GM12878 (cell line): Measurements from ENCODE around the gene BEST4. TPM values are rescaled to one million over a fixed set of nuclear protein-coding genes. Genes with fewer than 3 reads are reported as not detected.
"Not testable (repeated sequence)": the region's sequence is repeated elsewhere in the genome, so short reads cannot be mapped to it uniquely, and the experiment has no call there.

Experiments used
- ATAC-seq: fragments of 200-7000 bp; cut with Tn5 transposase; 3 replicates; pipeline ENCODE4 v1.9.1; 2020; ENCODE audit warnings: mild to moderate bottlenecking, moderate library complexity
- BruUV-seq: library from RNA; stranded (reverse); fragments of 400-500 nt; replicated peaks from 2 replicates; lab custom pipeline; 2021; lab: Mats Ljungman, UMichigan
- CTCF ChIA-PET: fragments of 300-600 bp; sonication (Branson Sonifier 250); formaldehyde crosslinking; extraction: SDS; loops from one replicate; lab custom pipeline; 2021; ENCODE audit warnings: inconsistent platforms; lab: Yijun Ruan, JAX
- POLR2A ChIA-PET: fragments of 350-600 bp; formaldehyde crosslinking; extraction: SDS; loops from one replicate; lab custom pipeline; 2021; ENCODE audit warnings: inconsistent platforms; lab: Charles Lee
- RAD21 ChIA-PET: fragments of 300-600 bp; sonication (Branson Sonifier 250); formaldehyde crosslinking; loops from one replicate; lab custom pipeline; 2023; ENCODE audit warnings: antibody characterized with exemption; ENCODE audit not compliant: unreplicated experiment; lab: Charles Lee
- SMC1A ChIA-PET: fragments of 300-600 bp; sonication (Branson Sonifier 250); formaldehyde crosslinking; loops from one replicate; lab custom pipeline; 2023; ENCODE audit not compliant: unreplicated experiment, uncharacterized antibody; lab: Charles Lee
- DNase-seq: peaks from one replicate; pipeline ENCODE4 v3.0.0-alpha.2; 2011; ENCODE audit warnings: low read depth, low spot score
- FAIRE-seq: peaks from 3 replicates; lab custom pipeline; 2011; peaks lifted over from hg19 to GRCh38; lab: Jason Lieb, UNC
- H2AFZ ChIP-seq: 2 replicates; pipeline ENCODE4 v1.6.0; 2011; ENCODE audit warnings: low read depth, low read length, control low read depth; ENCODE audit not compliant: control insufficient read depth
- H3K27ac ChIP-seq: 2 replicates; pipeline ENCODE4 v1.5.1; 2011; ENCODE audit warnings: control low read depth; ENCODE audit not compliant: control insufficient read depth, insufficient read depth
- H3K27me3 ChIP-seq, 2 experiments: replicated peaks in 1 of 2; 2 replicates each; pipeline versions ENCODE4 v1.6.0 to v1.6.1; 2011; ENCODE audit warnings: low read length in 1 of 2; ENCODE audit not compliant: control insufficient read depth in 2 of 2, insufficient read depth in 2 of 2
- H3K36me3 ChIP-seq, 2 experiments: 2 replicates each; pipeline ENCODE4 v1.5.1; 2011; ENCODE audit warnings: low read length in 1 of 2; ENCODE audit not compliant: control insufficient read depth in 2 of 2, insufficient read depth in 2 of 2
- H3K4me1 ChIP-seq: 2 replicates; pipeline ENCODE4 v1.6.1; 2011; ENCODE audit warnings: mild to moderate bottlenecking, low read length, moderate library complexity, mixed read lengths; ENCODE audit not compliant: control insufficient read depth, insufficient read depth
- H3K4me2 ChIP-seq: 2 replicates; pipeline ENCODE4 v1.6.0; 2011; ENCODE audit warnings: control low read depth; ENCODE audit not compliant: control insufficient read depth, insufficient read depth
- H3K4me3 ChIP-seq: fragments of 200-600 bp; sonication (generic); 2 replicates; pipeline ENCODE4 v1.5.1; 2016
- H3K79me2 ChIP-seq: 2 replicates; pipeline ENCODE4 v1.6.0; 2011; ENCODE audit warnings: low read length; ENCODE audit not compliant: control insufficient read depth, insufficient read depth
- H3K9ac ChIP-seq: 2 replicates; pipeline ENCODE4 v1.8.0; 2011; ENCODE audit warnings: low read length, control low read depth, mixed read lengths; ENCODE audit not compliant: control insufficient read depth, insufficient read depth
- H3K9me3 ChIP-seq: replicated peaks from 3 replicates; pipeline ENCODE4 v1.5.1; 2011; ENCODE audit warnings: mild to moderate bottlenecking, low read length; ENCODE audit not compliant: control insufficient read depth, insufficient read depth
- H4K20me1 ChIP-seq: 2 replicates; pipeline ENCODE4 v1.6.0; 2011; ENCODE audit not compliant: control insufficient read depth, insufficient read depth
- EP300 ChIP-seq, 2 experiments: fragments of 150-350 bp in 1 of 2; IDR thresholded peaks; 2 replicates each; pipeline ENCODE4 v1.6.1; 2011 to 2012; ENCODE audit warnings: low read depth in 2 of 2, low read length in 2 of 2, borderline replicate concordance in 1 of 2, improper control_type of control experiment in 1 of 2, inconsistent platforms in 1 of 2; ENCODE audit not compliant: control insufficient read depth in 1 of 2
- FOS ChIP-seq: IDR thresholded peaks from 3 replicates; pipeline ENCODE4 v1.6.1; 2011; ENCODE audit warnings: borderline replicate concordance; ENCODE audit not compliant: insufficient read length; ENCODE audit errors: extremely low read depth
- HCFC1 ChIP-seq: fragments of 150-350 bp; IDR thresholded peaks from 2 replicates; pipeline ENCODE4 v1.6.1; 2014; ENCODE audit warnings: low read length
- MEF2B ChIP-seq: fragments of 450-650 bp; IDR thresholded peaks from 2 replicates; pipeline ENCODE4 v1.6.1; 2018; ENCODE audit warnings: mild to moderate bottlenecking, moderate library complexity; ENCODE audit not compliant: partially characterized antibody, poor library complexity, severe bottlenecking
- MTA2 ChIP-seq: fragments of 450-650 bp; IDR thresholded peaks from 2 replicates; pipeline ENCODE4 v1.6.1; 2016; ENCODE audit warnings: low read depth, mild to moderate bottlenecking, moderate library complexity
- RAD51 ChIP-seq: fragments of 450-650 bp; IDR thresholded peaks from 2 replicates; pipeline ENCODE4 v1.6.1; 2016; ENCODE audit warnings: moderate library complexity, mild to moderate bottlenecking, inconsistent platforms
- STAT1 ChIP-seq: fragments of 450-650 bp; conservative IDR thresholded peaks from 2 replicates; pipeline ENCODE4 v1.6.1; 2014; ENCODE audit warnings: antibody characterized with exemption, mild to moderate bottlenecking
- ZNF622 ChIP-seq: fragments of 450-650 bp; IDR thresholded peaks from 2 replicates; pipeline ENCODE4 v1.6.1; 2017; ENCODE audit warnings: mild to moderate bottlenecking, inconsistent platforms
- WGBS: methylation state at CpG from one replicate; pipeline ENCODE4 v1.1.6; 2016; ENCODE audit warnings: low lambda C conversion rate; ENCODE audit not compliant: insufficient replicate concordance, insufficient coverage; ENCODE audit errors: missing lambda C conversion rate; 5-methylcytosine and 5-hydroxymethylcytosine counted together
- in situ Hi-C: fragments of 300-500 bp; cut with MboI; formaldehyde crosslinking; loops from 9 replicates; pipeline ENCODE4 v1.14.3; 2018; ENCODE audit warnings: mixed read lengths
- intact Hi-C: fragments of 100-400 bp; cut with micrococcal nuclease; formaldehyde crosslinking; loops from one replicate; pipeline ENCODE4 v1.14.2; 2022; ENCODE audit not compliant: unreplicated experiment
- polyA plus RNA-seq, 11 experiments: library from polyadenylated mRNA; depleted of rRNA in 4 of 11; unstranded in 6 of 11; stranded (reverse) in 5 of 11; fragments of >200 nt; fragmentation: Nextera tagmentation in 4 of 11; fragmentation: Illumina TruSeq in 1 of 11; extraction: Ambion mirVana in 4 of 11; extraction: Trizol in 1 of 11; gene quantifications; 1 replicate in 1 of 11; 2 replicates in 10 of 11; pipeline versions ENCODE4 v1.2.1 to v1.2.3, GENCODE V29; 2011 to 2016; ENCODE audit warnings: inconsistent platforms in 2 of 11, missing spikeins in 2 of 11, low read depth in 1 of 11
- total RNA-seq, 4 experiments: library from RNA; depleted of rRNA in 3 of 4; stranded (reverse); fragments of >200 nt in 3 of 4; fragmentation: Illumina TruSeq in 1 of 4; extraction: Trizol in 1 of 4; gene quantifications; 2 replicates each; pipeline versions ENCODE4 v1.2.1 to v1.2.3, GENCODE V29; 2013 to 2021
- TF ChIP-seq, protein P1 (sequence below): fragments of 450-650 bp; IDR thresholded peaks from 2 replicates; pipeline ENCODE4 v1.6.1; 2017; ENCODE audit warnings: mild to moderate bottlenecking
- TF ChIP-seq, protein P2 (sequence below): fragments of 450-650 bp; IDR thresholded peaks from 2 replicates; pipeline ENCODE4 v1.6.1; 2017; ENCODE audit warnings: low read depth, mild to moderate bottlenecking, moderate library complexity

Gene BEST4
- total and polyA plus RNA-seq, 10 of the 15 experiments (the other 5 are each of a cell fraction or from before 2014, with no cell fraction given) = 0.06 to 1.3 (median 0.42) TPM

DNA sequence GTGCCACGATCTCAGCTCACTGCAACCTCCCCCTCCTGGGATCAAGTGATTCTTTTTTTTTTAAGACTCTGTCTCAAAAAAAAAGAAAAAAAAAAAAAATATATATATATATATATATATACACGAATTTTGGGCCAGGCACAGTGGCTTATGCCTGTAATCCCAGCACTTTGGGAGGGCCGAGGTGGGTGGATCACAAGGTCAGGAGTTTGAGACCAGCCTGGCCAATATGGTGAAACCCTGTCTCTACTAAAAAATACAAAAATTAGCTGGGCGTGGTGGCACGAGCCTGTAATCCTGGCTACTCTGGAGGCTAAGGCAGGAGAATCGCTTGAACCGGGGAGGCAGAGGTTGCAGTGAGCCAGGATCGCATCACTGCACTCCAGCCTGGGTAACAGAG is 9.9 kb upstream of the BEST4 start:
- H3K4me3 ChIP-seq, DNase-seq, H3K36me3 ChIP-seq, RAD21 ChIA-PET, H2AFZ ChIP-seq, H3K27me3 ChIP-seq, in situ Hi-C loops, H4K20me1 ChIP-seq, H3K4me2 ChIP-seq, H3K27ac ChIP-seq, intact Hi-C loops, H3K9me3 ChIP-seq, BruUV-seq, ATAC-seq, FAIRE-seq, H3K9ac ChIP-seq: not testable (repeated sequence)
- WGBS = 74% methylated on average over 7 of the region's 8 CpGs
- Histone ChIP-seq H3K4me1 (peaks cover 11% of the 10 kb centered on the region), H3K79me2 (peaks cover 21% of the 10 kb centered on the region)
- ChIA-PET CTCF (interaction anchor here (0.8 to 2.4 kb wide), 4 partner anchors 39 to 214 kb away, joined by 3 to 13 read pairs (median 6); partner anchors contain the start of gene UROD), SMC1A (interaction anchor here (1.0 to 1.7 kb wide), 2 partner anchors 9 to 11 kb away, joined by 4 to 5 read pairs; partner anchors contain the start of genes BEST4 and BTBD19), POLR2A (interaction anchor here (0.6 to 6.9 kb wide), 6 partner anchors 22 to 512 kb away, joined by 3 to 56 read pairs (median 3); partner anchors contain the start of gene UROD)

DNA sequence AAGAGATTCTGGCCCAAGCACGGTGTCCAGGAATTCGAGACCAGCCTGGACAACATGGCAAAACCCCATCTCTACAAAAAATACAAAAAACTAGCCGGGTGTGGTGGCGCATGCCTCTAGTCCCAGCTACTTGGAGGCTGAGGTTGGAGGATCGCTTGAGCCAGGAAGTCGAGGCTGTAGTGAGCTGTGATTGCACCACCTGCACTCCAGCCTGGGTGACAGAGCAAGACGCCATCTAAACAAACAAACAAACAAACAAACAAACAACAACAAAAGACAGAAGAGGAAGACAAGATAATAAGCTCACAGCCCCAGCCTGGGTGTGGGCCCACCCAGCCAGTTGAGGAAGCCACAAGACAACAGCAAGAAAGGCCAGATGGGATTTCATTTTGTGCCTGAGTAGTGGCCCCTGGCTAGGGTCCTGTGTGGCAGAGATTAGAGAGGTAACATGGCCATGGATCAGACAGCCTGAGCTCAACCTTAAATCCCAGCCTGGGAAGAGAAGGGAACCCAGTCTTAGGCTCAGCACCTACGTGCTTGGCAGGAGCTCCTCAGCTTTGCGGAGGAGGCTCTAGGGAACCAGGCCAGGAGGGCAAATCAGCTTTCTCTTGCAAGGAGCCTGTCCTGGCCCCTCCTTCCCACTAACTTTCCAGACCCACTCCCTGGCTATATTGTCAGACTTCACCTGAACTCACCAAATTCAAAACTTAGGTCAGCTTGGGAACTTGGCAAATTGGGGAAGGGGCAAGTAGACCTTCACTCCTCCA is 4.9 kb upstream of the BEST4 start:
- H3K36me3 ChIP-seq = no peaks in the 10 kb centered on the region
- no peak for FAIRE-seq
- H4K20me1 ChIP-seq = no peaks in the 10 kb centered on the region
- H3K4me1 ChIP-seq = no peaks in the 10 kb centered on the region
- CTCF ChIA-PET = interaction anchor here (0.6 to 2.8 kb wide), 32 partner anchors 9 to 699 kb away, joined by 3 to 32 read pairs (median 4); partner anchors contain the start of genes BTBD19, EIF2B3, HECTD3 and UROD
- no peak for ATAC-seq
- no peak overlapping the region for H3K4me2 ChIP-seq
- no peak overlapping the region for H3K9ac ChIP-seq
- POLR2A ChIA-PET = interaction anchor here (0.8 to 1.6 kb wide), 5 partner anchors 9 to 62 kb away, joined by 3 to 7 read pairs (median 4); partner anchors contain the start of genes RNU5D-1 and RPS8
- H3K9me3 ChIP-seq = no peaks in the 10 kb centered on the region
- intact Hi-C loops (loop anchor here (2.0 to 5.0 kb wide), 3 partner anchors 44 to 509 kb away; partner anchors contain the start of gene UROD), in situ Hi-C loops (no loop called here)
- peak overlapping the region; percentile 37; the same call in 1 of the 2 replicates for H2AFZ ChIP-seq
- no peak for DNase-seq
- no peaks in the 10 kb centered on the region for H3K79me2 ChIP-seq
- H3K27ac ChIP-seq = no peak overlapping the region
- 58% methylated on average over 9 of the region's 9 CpGs for WGBS
- SMC1A ChIA-PET = interaction anchor here (0.6 to 2.5 kb wide), 12 partner anchors 12 to 555 kb away, joined by 3 to 10 read pairs (median 4); partner anchors contain the start of gene UROD
- BruUV-seq = no TSS peak
- RAD21 ChIA-PET = interaction anchor here (0.5 to 1.7 kb wide), 14 partner anchors 9 to 511 kb away, joined by 3 to 16 read pairs (median 4); partner anchors contain the start of genes HECTD3 and UROD
- H3K4me3 ChIP-seq = no peak overlapping the region
- H3K27me3 ChIP-seq = no peaks in the 10 kb centered on the region
- TF ChIP-seq FOS (no peak), MTA2 (no peak), RAD51 (no peak), MEF2B (no peak), ZNF622 (no peak), STAT1 (no peak), EP300 (IDR thresholded peaks at IDR 0.05; ENCODE audit: borderline replicate concordance in 1 of 2, control insufficient read depth in 1 of 2, low read depth in 2 of 2, low read length in 2 of 2) (no peak), HCFC1 (no peak)
- TF ChIP-seq, protein P1, sequence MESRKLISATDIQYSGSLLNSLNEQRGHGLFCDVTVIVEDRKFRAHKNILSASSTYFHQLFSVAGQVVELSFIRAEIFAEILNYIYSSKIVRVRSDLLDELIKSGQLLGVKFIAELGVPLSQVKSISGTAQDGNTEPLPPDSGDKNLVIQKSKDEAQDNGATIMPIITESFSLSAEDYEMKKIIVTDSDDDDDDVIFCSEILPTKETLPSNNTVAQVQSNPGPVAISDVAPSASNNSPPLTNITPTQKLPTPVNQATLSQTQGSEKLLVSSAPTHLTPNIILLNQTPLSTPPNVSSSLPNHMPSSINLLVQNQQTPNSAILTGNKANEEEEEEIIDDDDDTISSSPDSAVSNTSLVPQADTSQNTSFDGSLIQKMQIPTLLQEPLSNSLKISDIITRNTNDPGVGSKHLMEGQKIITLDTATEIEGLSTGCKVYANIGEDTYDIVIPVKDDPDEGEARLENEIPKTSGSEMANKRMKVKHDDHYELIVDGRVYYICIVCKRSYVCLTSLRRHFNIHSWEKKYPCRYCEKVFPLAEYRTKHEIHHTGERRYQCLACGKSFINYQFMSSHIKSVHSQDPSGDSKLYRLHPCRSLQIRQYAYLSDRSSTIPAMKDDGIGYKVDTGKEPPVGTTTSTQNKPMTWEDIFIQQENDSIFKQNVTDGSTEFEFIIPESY = no peak
- TF ChIP-seq, protein P2, sequence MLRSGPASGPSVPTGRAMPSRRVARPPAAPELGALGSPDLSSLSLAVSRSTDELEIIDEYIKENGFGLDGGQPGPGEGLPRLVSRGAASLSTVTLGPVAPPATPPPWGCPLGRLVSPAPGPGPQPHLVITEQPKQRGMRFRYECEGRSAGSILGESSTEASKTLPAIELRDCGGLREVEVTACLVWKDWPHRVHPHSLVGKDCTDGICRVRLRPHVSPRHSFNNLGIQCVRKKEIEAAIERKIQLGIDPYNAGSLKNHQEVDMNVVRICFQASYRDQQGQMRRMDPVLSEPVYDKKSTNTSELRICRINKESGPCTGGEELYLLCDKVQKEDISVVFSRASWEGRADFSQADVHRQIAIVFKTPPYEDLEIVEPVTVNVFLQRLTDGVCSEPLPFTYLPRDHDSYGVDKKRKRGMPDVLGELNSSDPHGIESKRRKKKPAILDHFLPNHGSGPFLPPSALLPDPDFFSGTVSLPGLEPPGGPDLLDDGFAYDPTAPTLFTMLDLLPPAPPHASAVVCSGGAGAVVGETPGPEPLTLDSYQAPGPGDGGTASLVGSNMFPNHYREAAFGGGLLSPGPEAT = no peak
